GM19328 (cell line): ENCODE measurements around the gene PLXNA1.

Source experiments
- ATAC-seq: cut with Tn5 transposase; IDR thresholded peaks from one replicate; pipeline ENCODE4 v1.9.1; 2021; ENCODE audit warnings: mild to moderate bottlenecking, moderate library complexity; ENCODE audit not compliant: unreplicated experiment

The PLXNA1 gene

DNA sequence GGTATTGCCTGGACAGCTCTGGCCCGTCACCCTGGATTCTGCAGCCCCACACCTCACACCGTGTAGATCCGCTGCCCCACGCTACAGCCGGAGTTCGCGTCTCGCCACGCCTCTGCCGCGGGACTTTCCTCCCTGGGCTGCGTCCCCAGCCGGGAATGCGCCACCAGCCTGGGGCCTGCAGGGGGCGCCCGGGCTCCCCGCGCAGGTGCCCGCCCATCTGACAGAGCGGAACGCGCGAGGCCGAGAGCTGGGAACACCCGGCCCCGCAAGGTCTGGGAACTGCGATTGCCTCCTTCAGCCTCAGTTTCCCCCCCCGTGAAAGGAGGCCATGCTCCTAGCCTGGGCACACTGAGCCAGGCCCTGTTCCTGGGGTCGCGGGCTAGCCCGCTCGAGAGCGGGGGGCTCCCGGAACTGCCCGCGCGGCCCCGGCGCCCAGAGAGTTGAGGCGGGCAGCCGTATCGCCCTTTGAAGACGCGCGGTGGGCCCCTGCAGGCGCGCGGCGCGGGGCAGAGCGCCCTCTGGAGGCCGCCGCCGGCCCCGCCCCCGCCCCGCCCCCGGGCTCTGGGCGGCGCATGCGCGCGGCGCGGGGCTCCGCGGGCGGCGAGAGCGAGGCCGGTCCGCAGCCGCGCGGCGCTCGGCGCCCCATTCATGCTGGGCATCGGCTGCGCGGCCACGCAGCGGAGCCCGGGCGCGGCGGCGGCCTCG is at the start of gene PLXNA1:
PLXNA1 (plus strand) TSS at position 645 of the 705 bp plus-strand sequence. CDS start 5,479 bp downstream, outside the sequence.
- ATAC-seq: peak; percentile 69

DNA sequence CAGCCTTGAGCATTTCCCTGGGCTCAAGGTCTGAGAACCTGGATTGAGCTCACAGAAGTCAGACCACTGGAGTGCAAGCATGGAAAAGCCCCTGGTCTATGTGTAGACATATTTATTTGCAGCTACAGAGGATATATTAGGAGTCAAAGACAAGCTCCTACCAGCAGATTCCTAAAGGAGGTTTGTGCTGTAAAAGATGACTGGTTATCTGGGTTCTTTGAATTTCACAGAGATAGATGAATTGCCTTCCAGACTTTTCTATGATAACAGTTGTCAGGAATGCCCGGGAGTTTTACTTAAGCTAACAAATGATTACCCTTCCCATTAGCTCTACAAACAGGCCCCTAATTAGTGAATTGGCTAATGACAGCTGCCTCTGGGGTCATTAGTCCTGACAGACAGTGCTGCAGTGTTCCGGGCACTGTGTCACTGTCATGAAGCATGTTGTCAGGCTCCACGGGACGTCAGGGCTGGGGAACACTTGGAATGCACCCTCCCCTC is 48.8 kb upstream of the PLXNA1 start:
- no peak for ATAC-seq

DNA sequence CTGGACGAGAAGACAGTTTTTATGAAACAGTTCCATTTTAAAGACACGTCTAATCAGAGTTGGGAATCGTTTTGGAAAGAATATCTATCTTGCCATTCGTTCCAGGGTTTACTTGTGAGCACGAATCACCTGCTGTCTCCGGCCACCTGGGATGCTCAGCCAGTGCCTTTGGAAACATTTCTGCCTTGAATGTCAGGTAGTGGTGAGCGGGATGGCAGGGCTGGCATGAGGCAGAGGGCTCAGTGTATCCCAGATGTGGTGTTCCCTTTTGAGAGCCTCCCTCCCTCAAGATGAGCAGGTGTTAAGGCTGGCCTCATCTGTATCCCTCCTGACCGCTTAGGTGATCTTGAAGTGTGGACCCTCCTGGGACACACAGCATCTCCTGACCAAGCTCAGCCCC is 47.9 kb upstream of the PLXNA1 start:
- ATAC-seq: no peak

GRCh38 chr3:126935756-126936509 is 47.0 kb upstream of the PLXNA1 start:
- no peak for ATAC-seq

- no peak for ATAC-seq
These were observed 46.0 kb upstream of the PLXNA1 start for GRCh38 chr3:126936853-126937425.

GRCh38 chr3:126937533-126937932 is 45.4 kb upstream of the PLXNA1 start:
- ATAC-seq: no peak

- ATAC-seq: no peak
These were observed 44.9 kb upstream of the PLXNA1 start for GRCh38 chr3:126937973-126938372.

DNA sequence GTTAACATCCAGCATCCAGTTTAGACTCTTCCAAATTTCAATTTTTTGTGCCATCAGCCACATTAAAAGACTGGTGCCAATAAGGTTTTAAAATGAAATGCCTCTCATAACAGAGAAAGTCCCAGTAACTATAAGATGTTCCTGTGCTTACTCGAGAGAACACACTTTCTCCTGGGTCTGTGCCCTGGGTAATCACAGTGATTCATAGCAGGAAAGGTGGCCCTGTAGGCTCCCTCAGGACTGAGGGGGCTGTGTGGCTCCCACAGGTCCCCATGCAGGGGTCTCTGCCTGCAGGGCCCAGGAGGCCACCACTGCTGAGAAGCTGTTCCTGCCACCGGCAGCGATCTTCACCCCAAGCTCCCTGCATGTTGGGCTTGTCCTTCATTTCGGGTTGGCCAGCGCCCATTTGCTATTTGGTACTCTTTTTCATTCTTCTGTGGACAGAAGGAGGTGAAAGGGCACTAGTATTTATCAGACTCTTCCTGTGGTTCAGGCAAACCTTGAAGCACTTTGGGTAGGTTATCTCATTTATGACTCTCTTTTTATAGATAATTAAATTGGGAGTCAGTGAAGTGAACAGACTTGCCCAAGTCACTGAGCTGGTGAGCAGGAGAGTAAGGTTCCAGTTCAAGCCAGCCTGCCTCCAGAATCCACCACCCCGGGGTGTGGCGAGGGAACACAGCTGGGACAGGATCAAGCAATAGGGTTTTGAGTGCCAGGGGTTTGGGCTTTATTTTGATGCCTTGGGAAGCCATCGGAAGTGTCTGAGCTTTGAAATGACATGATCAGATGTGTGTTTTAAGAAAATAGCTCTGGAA is 44.2 kb upstream of the PLXNA1 start:
- ATAC-seq: no peak

DNA sequence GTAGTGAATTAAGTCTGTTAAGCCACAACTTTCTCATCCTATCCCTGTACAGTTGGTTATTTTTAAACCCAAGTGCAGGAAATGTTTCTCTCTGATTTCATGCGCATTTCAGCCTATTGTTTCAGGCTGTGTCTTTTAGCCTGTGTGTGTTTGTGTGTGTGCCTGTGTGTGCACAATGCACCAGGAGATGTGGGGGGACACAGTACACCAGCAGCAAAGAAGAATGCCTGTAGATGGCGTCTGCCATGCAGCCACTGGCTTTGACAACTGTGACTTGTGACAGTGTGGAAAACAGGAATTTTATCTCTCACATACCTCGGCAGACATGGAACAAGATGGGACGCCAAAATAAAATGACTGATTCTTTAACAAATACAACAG is 43.6 kb upstream of the PLXNA1 start:
- ATAC-seq: no peak

- no peak for ATAC-seq
These were observed 43.2 kb upstream of the PLXNA1 start for GRCh38 chr3:126939733-126940132.

- ATAC-seq: no peak
These were observed 41.1 kb upstream of the PLXNA1 start for GRCh38 chr3:126941721-126942270.

DNA sequence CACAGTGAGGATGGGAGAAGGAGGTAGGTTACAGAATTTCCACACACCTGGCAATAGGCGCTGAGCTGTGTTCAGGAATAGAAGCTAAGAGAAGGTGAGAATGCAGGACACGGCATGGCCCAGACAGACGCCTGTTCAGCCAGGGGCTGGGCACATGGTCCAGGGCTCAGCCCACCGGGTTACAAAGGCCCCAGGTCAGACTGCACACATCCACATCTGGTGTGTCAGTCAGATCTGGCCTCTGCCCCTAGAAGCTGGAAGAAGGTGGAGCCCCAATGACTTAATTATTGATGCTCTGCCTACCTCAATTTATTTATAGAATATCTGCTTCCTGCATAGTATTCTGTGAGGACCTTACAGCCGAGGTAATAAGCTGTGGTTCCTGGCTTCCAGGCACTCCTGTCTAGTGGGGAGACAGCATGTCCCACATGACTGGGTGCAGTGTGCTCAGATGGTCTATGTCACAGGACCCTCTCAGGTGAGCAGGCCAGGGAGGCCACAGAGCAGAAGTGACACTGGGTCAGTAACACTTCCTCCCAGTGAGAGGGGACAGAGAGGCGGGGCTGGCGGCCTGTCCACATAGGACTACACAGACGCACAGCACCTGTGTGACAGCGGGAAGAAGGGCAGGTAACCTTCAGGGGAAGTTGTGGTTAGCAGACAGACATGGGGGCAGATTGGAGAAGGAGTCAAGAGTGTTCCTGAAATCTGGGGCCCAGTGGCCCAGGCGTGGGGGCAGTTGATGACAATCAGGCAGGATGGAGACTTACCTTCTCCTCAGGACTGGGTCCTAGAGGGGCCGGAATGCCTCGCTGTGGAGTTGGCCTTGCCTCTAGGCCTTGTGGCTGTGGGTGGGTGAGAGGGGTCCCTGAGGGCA is 38.6 kb upstream of the PLXNA1 start:
- ATAC-seq: no peak

DNA sequence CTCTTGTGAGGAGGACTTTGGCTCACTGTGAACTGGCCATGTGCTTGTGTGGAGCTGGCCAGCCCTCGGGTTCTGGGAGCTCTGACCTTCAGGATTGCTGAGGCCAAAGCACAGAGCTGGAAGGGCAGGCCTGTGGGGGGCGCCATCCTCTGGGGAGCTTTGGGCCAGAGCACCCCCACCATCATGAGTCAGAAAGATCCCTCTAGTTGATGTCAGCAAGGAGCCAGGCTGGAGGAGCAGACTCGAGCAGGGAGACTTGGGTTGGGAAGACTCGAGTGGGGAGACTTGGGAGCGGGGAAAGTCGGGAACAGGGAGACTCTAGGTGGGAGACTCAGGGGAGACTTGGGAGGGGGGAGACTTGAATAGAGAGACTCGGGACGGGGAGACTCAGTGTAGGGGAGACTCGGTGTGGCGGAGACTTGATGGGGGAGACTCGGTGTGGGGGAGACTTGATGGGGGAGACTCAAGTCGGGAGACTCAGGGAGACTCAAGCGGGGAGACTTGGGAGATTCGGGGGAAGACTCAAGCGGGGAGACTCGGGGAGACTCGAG is 37.7 kb upstream of the PLXNA1 start:
- ATAC-seq: no peak

- no peak for ATAC-seq
These were observed 37.0 kb upstream of the PLXNA1 start for GRCh38 chr3:126945891-126946290.

GRCh38 chr3:126946405-126946804 is 36.5 kb upstream of the PLXNA1 start:
- ATAC-seq: no peak

DNA sequence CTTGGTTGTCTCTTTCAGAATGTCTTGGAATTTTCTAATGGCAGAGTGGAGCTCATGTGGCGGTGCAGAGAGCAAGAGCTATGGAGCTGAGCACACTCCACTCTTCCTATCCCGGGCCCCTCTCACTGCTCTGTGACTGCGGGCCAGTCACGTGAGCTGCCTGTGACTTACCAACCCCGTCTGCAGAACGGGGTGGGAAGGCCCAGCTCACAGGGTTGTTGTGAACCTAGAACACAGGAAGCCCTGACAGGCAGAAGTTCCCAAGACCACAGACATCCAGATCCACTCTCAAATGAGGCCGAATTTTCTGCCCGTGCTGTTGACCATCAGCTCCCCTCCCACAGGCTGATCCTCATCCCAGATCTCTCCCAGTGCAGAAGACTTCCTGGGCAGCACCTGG is 35.5 kb upstream of the PLXNA1 start:
- ATAC-seq: no peak

DNA sequence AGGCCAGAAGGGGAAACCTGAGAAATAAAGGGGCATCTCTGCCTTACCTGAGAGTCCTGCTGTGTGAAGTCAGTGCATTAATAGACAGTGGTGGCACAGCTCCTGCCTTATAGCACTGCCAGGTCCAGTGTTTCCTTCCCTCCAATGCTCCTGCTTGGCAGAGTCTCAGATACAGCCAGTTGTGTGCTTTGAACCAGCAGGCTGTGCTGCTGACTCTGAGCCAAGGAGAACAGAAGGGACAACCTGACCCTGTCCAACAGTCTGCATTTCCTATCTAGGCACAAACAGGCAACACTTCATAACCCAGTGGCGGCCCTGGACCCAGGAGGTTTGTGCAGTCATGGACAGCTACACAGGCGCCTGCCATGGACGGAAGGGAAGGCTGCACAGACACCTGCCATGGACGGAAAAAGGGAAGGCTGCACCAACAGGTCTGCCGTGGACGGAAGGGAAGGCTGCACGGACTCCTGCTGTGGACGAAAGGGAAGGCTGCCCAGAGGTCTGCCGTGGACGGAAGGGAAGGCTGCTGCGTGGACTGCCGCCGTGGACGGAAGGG is 33.9 kb upstream of the PLXNA1 start:
- no peak for ATAC-seq

GRCh38 chr3:126951561-126951960 is 31.4 kb upstream of the PLXNA1 start:
- no peak for ATAC-seq
